Activated T-cell treated with anti-CD3 and anti-CD28 coated beads for 1 hour (primary cell): Measurements from ENCODE around the gene ITGB3BP.

Experiments used
- DNase-seq: peaks from one replicate; pipeline ENCODE4 v3.0.0-alpha.2; 2020; ENCODE audit warnings: low read depth

ITGB3BP gene

GRCh38 chr1:63418101-63418500 is 104.9 kb downstream of the ITGB3BP start:
- no peak for DNase-seq

- no peak for DNase-seq
These were observed 108.2 kb downstream of the ITGB3BP start for GRCh38 chr1:63414691-63415365.

GRCh38 chr1:63413394-63413793 is 109.6 kb downstream of the ITGB3BP start:
- DNase-seq, result no peak

- no peak for DNase-seq
These were observed 112.0 kb downstream of the ITGB3BP start for GRCh38 chr1:63411066-63411465.

GRCh38 chr1:63408331-63408730 is 114.7 kb downstream of the ITGB3BP start:
- DNase-seq, result no peak

- no peak for DNase-seq
These were observed 116.0 kb downstream of the ITGB3BP start for GRCh38 chr1:63407002-63407401.

GRCh38 chr1:63405987-63406386 is 117.0 kb downstream of the ITGB3BP start:
- no peak for DNase-seq

- no peak for DNase-seq
These were observed 118.0 kb downstream of the ITGB3BP start for GRCh38 chr1:63405021-63405420.

- no peak for DNase-seq
These were observed 119.6 kb downstream of the ITGB3BP start for GRCh38 chr1:63403386-63403785.

GRCh38 chr1:63401945-63402344 is 121.1 kb downstream of the ITGB3BP start:
- DNase-seq, result no peak
